Fibroblast of lung (primary cell): ENCODE data around the gene EPAS1. TPM values are rescaled to one million over a fixed set of nuclear protein-coding genes. Genes with fewer than 3 reads are reported as not detected.

Experiments used
- DNase-seq, 2 donors: peaks; one replicate each; pipeline versions ENCODE4 v3.0.0 to v3.0.0-alpha.2; 2010; ENCODE audit warnings: low read depth in 2 of 2
- H2AFZ ChIP-seq: 2 replicates; pipeline ENCODE4 v1.5.1; 2012; ENCODE audit warnings: low read length, control low read depth, inconsistent platforms
- H3K27ac ChIP-seq: 2 replicates; pipeline ENCODE4 v1.5.1; 2011; ENCODE audit warnings: low read length, control low read depth; ENCODE audit not compliant: insufficient read depth
- H3K27me3 ChIP-seq: 2 replicates; pipeline ENCODE4 v1.5.1; 2011; ENCODE audit warnings: mild to moderate bottlenecking, low read length; ENCODE audit not compliant: control insufficient read depth, insufficient read depth
- H3K36me3 ChIP-seq: 2 replicates; pipeline ENCODE4 v1.5.1; 2011; ENCODE audit warnings: low read length; ENCODE audit not compliant: control insufficient read depth, insufficient read depth
- H3K4me1 ChIP-seq: 2 replicates; pipeline ENCODE4 v1.5.1; 2011; ENCODE audit warnings: low read length; ENCODE audit not compliant: control insufficient read depth, insufficient read depth; ENCODE audit errors: extremely low read depth
- H3K4me2 ChIP-seq: 2 replicates; pipeline ENCODE4 v1.5.1; 2011; ENCODE audit warnings: low read length, control low read depth; ENCODE audit not compliant: insufficient read depth; ENCODE audit errors: extremely low read depth
- H3K4me3 ChIP-seq, 4 experiments: fragments of 200-600 bp in 1 of 4; sonication (generic) in 1 of 4; replicated peaks in 1 of 4; 2 replicates each; pipeline ENCODE4 v1.5.1; 2011 to 2016; ENCODE audit warnings: low read length in 4 of 4, low read depth in 3 of 4, mild to moderate bottlenecking in 3 of 4, control low read depth in 2 of 4, inconsistent platforms in 1 of 4, mixed read lengths in 1 of 4; ENCODE audit not compliant: insufficient read depth in 1 of 4; ENCODE audit errors: control extremely low read depth in 1 of 4
- H3K79me2 ChIP-seq: 2 replicates; pipeline ENCODE4 v1.5.1; 2012; ENCODE audit warnings: mild to moderate bottlenecking, low read length, inconsistent platforms; ENCODE audit not compliant: control insufficient read depth, insufficient read depth
- H3K9ac ChIP-seq: 2 replicates; pipeline ENCODE4 v1.5.1; 2011; ENCODE audit warnings: mild to moderate bottlenecking, low read length, control low read depth; ENCODE audit not compliant: insufficient read depth
- H3K9me3 ChIP-seq: 2 replicates; pipeline ENCODE4 v1.5.1; 2012; ENCODE audit warnings: low read depth, low read length; ENCODE audit not compliant: control insufficient read depth, insufficient read depth
- H4K20me1 ChIP-seq: 2 replicates; pipeline ENCODE4 v1.5.1; 2011; ENCODE audit warnings: low read length; ENCODE audit not compliant: control insufficient read depth, insufficient read depth; ENCODE audit errors: extremely low read depth
- CTCF ChIP-seq, 2 donors: IDR thresholded peaks in 1 of 2; conservative IDR thresholded peaks in 1 of 2; 1 replicate in 1 of 2; 2 replicates in 1 of 2; pipeline ENCODE4 v1.5.1; 2011 to 2012; ENCODE audit warnings: low read length in 2 of 2, control low read depth in 1 of 2, inconsistent platforms in 1 of 2, low read depth in 1 of 2, mild to moderate bottlenecking in 1 of 2
- EZH2 ChIP-seq: IDR thresholded peaks from 2 replicates; pipeline ENCODE4 v1.5.1; 2012; ENCODE audit warnings: low read length, control low read depth, mild to moderate bottlenecking; ENCODE audit errors: missing control alignments
- polyA plus RNA-seq, 2 donors: library from polyadenylated mRNA; depleted of rRNA in 1 of 2; stranded (reverse) in 1 of 2; unstranded in 1 of 2; fragments of >200 nt; gene quantifications; 2 replicates each; pipeline ENCODE4 v1.2.1, GENCODE V29; 2011 to 2012; ENCODE audit warnings: missing spikeins in 1 of 2
- total RNA-seq: library from RNA; depleted of rRNA; stranded (reverse); fragments of >200 nt; gene quantifications from 2 replicates; pipeline ENCODE4 v1.2.1, GENCODE V29; 2014

Gene EPAS1
- total and polyA plus RNA-seq, 2 donors (not counting 1 experiment from before 2014, with no cell fraction given), result 120 to 941 TPM

- Histone ChIP-seq H3K79me2 (peaks cover 10% of the 10 kb centered on the region), H3K36me3 (peaks cover 5% of the 10 kb centered on the region), H4K20me1 (no peaks in the 10 kb centered on the region), H2AFZ (no peak overlapping the region), H3K27ac (no peak overlapping the region), H3K9me3 (no peaks in the 10 kb centered on the region), H3K4me1 (peaks cover 5% of the 10 kb centered on the region), H3K4me3 (no peak overlapping the region), H3K4me2 (no peak overlapping the region), H3K9ac (no peak overlapping the region), H3K27me3 (no peaks in the 10 kb centered on the region)
- DNase-seq, result no peak
- no peak for TF ChIP-seq EZH2
- TF ChIP-seq CTCF (conservative IDR thresholded peaks at IDR 0.05 in 1 of 2, IDR thresholded peaks at IDR 0.05 in 1 of 2; ENCODE audit: low read depth in 1 of 2, low read length in 2 of 2), result no peak
Observed at GRCh38 chr2:46346719-46347118, 49.5 kb downstream of the EPAS1 start.

- no peaks in the 10 kb centered on the region for H3K9me3 ChIP-seq
- H4K20me1 ChIP-seq, result no peaks in the 10 kb centered on the region
- no peak overlapping the region for H3K27ac ChIP-seq
- H3K36me3 ChIP-seq, result peaks cover 9% of the 10 kb centered on the region
- peaks cover 6% of the 10 kb centered on the region for H3K79me2 ChIP-seq
- H3K4me2 ChIP-seq, result no peak overlapping the region
- H3K4me1 ChIP-seq, result peaks cover 5% of the 10 kb centered on the region
- H2AFZ ChIP-seq, result no peak overlapping the region
- TF ChIP-seq CTCF (conservative IDR thresholded peaks at IDR 0.05 in 1 of 2, IDR thresholded peaks at IDR 0.05 in 1 of 2; ENCODE audit: low read depth in 1 of 2, low read length in 2 of 2), result no peak
- no peak for TF ChIP-seq EZH2
- DNase-seq, result no peak
- no peak overlapping the region for H3K9ac ChIP-seq
- H3K27me3 ChIP-seq, result no peaks in the 10 kb centered on the region
- H3K4me3 ChIP-seq, result no peak overlapping the region
Observed at GRCh38 chr2:46347648-46348280, 50.6 kb downstream of the EPAS1 start.

GRCh38 chr2:46349115-46349547 lies 51.9 kb downstream of the EPAS1 start:
- H3K27ac ChIP-seq, result no peak overlapping the region
- no peak overlapping the region for H3K4me2 ChIP-seq
- no peak overlapping the region for H3K4me3 ChIP-seq
- H3K27me3 ChIP-seq, result no peaks in the 10 kb centered on the region
- H3K36me3 ChIP-seq, result peaks cover 10% of the 10 kb centered on the region
- no peak overlapping the region for H2AFZ ChIP-seq
- no peak for DNase-seq
- H3K4me1 ChIP-seq, result peaks cover 3% of the 10 kb centered on the region
- H4K20me1 ChIP-seq, result no peaks in the 10 kb centered on the region
- no peak overlapping the region for H3K9ac ChIP-seq
- TF ChIP-seq EZH2 (no peak), CTCF (conservative IDR thresholded peaks at IDR 0.05 in 1 of 2, IDR thresholded peaks at IDR 0.05 in 1 of 2; ENCODE audit: low read depth in 1 of 2, low read length in 2 of 2) (no peak)
- peaks cover 1% of the 10 kb centered on the region for H3K79me2 ChIP-seq
- H3K9me3 ChIP-seq, result no peaks in the 10 kb centered on the region
